ENCODE data around the gene SNPH. TPM values are rescaled to one million over a fixed set of nuclear protein-coding genes. Genes with fewer than 3 reads are reported as not detected.

SNPH gene
- total and polyA plus RNA-seq, 7 donors: under 0.01 to 21.0 (median 6.4) TPM

GRCh38 chr20:1286267-1287024 is 20.4 kb downstream of the SNPH start:
- H3K9me3 ChIP-seq: no peaks in the 10 kb centered on the region
- H3K27me3 ChIP-seq: no peaks in the 10 kb centered on the region
- TF ChIP-seq POLR2AphosphoS5 (IDR thresholded peaks at IDR 0.05): no peak
- TF ChIP-seq EP300 (IDR thresholded peaks at IDR 0.05): no peak
- no peak for TF ChIP-seq CTCF (IDR thresholded peaks at IDR 0.05)
- TF ChIP-seq POLR2A (IDR thresholded peaks at IDR 0.05): no peak
- intact Hi-C loops (cut with DNase I): no loop called here
- H3K4me3 ChIP-seq: no peak overlapping the region
- no peak overlapping the region for H3K27ac ChIP-seq
- DNase-seq: peak; percentile 34
- WGBS, 2 donors: 67 to 79% methylated on average over 9 of the region's 9 CpGs
- H3K4me1 ChIP-seq: no peaks in the 10 kb centered on the region
- no peaks in the 10 kb centered on the region for H3K36me3 ChIP-seq

GRCh38 chr20:1287306-1287705 is 21.2 kb downstream of the SNPH start:
- Histone ChIP-seq H3K27ac (no peak overlapping the region), H3K27me3 (no peaks in the 10 kb centered on the region), H3K9me3 (no peaks in the 10 kb centered on the region), H3K4me1 (no peaks in the 10 kb centered on the region), H3K4me3 (no peak overlapping the region), H3K36me3 (no peaks in the 10 kb centered on the region)
- intact Hi-C loops (cut with DNase I): no loop called here
- no peak for DNase-seq
- 34 to 65% methylated on average over 1 of the region's 1 CpG for WGBS, 2 donors
- TF ChIP-seq POLR2A (IDR thresholded peaks at IDR 0.05) (no peak), CTCF (IDR thresholded peaks at IDR 0.05) (no peak), EP300 (IDR thresholded peaks at IDR 0.05) (no peak), POLR2AphosphoS5 (IDR thresholded peaks at IDR 0.05) (no peak)

GRCh38 chr20:1287787-1288569 is 21.9 kb downstream of the SNPH start:
- Histone ChIP-seq H3K27ac (no peak overlapping the region), H3K36me3 (no peaks in the 10 kb centered on the region), H3K27me3 (no peaks in the 10 kb centered on the region), H3K9me3 (no peaks in the 10 kb centered on the region), H3K4me3 (no peak overlapping the region), H3K4me1 (no peaks in the 10 kb centered on the region)
- intact Hi-C loops (cut with DNase I): no loop called here
- TF ChIP-seq EP300 (IDR thresholded peaks at IDR 0.05) (no peak), POLR2AphosphoS5 (IDR thresholded peaks at IDR 0.05) (no peak), CTCF (IDR thresholded peaks at IDR 0.05) (no peak), POLR2A (IDR thresholded peaks at IDR 0.05) (no peak)
- peak; percentile 39 for DNase-seq
- WGBS, 2 donors: 92 to 93% methylated on average over 11 of the region's 11 CpGs

GRCh38 chr20:1291191-1291741 is 25.2 kb downstream of the SNPH start:
- WGBS, 2 donors: 68 to 85% methylated on average over 5 of the region's 5 CpGs
- no peak for DNase-seq
- no peak overlapping the region for H3K4me3 ChIP-seq
- H3K27ac ChIP-seq: no peak overlapping the region
- H3K36me3 ChIP-seq: peaks cover 0 to 6% (median 0%) of the 10 kb centered on the region in 4 donors
- H3K4me1 ChIP-seq: no peaks in the 10 kb centered on the region
- TF ChIP-seq POLR2A (IDR thresholded peaks at IDR 0.05): no peak
- no peak for TF ChIP-seq EP300 (IDR thresholded peaks at IDR 0.05)
- no peak for TF ChIP-seq CTCF (IDR thresholded peaks at IDR 0.05)
- TF ChIP-seq POLR2AphosphoS5 (IDR thresholded peaks at IDR 0.05): no peak
- intact Hi-C loops (cut with DNase I): no loop called here
- no peaks in the 10 kb centered on the region for H3K27me3 ChIP-seq
- H3K9me3 ChIP-seq: no peaks in the 10 kb centered on the region
